ENCODE results near the gene GPR39. TPM values are rescaled to one million over a fixed set of nuclear protein-coding genes. Genes with fewer than 3 reads are reported as not detected.

GPR39 gene
- total RNA-seq, 1 experiment from 2014 or later = 0.50 TPM

DNA sequence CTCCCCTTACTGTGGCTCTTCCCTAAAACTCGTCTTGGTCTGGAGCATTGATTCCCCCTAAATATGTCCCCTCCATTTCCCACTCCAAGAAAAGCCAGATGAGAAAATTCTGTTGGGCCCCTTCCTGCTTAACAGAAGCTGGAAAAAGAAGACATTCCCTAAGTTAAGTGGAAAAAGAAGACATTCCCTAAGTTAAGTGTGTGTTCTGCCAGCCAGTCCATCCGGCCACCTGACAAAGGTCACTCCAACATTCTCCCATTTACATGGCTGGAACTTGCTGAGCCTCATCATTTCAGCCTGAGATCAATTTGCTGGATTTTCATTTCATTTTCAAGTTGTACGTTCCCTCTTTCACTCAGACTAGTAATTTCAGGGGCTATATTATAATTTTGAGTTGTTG is 201.4 kb downstream of the GPR39 start:
- Histone ChIP-seq H2BK15ac (ENCODE audit: low read depth, low read length) (no peak overlapping the region), H3K9me3 (ENCODE audit: control insufficient read depth, low read depth, low read length) (no peaks in the 10 kb centered on the region), H3K79me2 (ENCODE audit: insufficient read depth, low read length) (no peaks in the 10 kb centered on the region), H3K4ac (ENCODE audit: low read depth, low read length) (no peak overlapping the region), H3K56ac (ENCODE audit: insufficient read length, low read depth, low read length) (no peak overlapping the region), H2BK20ac (ENCODE audit: low read depth, low read length, poor library complexity, severe bottlenecking) (no peak overlapping the region), H2BK5ac (ENCODE audit: insufficient read length, low read length) (no peak overlapping the region), H4K91ac (ENCODE audit: insufficient read length, low read depth, low read length) (no peak overlapping the region), H3K23ac (ENCODE audit: insufficient read length, low read depth, low read length) (no peak overlapping the region), H3K18ac (ENCODE audit: insufficient read length, low read depth, low read length) (no peak overlapping the region), H2AFZ (ENCODE audit: low read length) (no peak overlapping the region), H3K79me1 (ENCODE audit: insufficient read depth, low read depth, low read length, poor library complexity, severe bottlenecking) (no peaks in the 10 kb centered on the region), H2BK12ac (ENCODE audit: insufficient read length, low read depth, low read length) (no peak overlapping the region), H3K4me2 (ENCODE audit: insufficient read depth, insufficient read length, low read length) (no peak overlapping the region), H3K9ac (ENCODE audit: extremely low read depth, insufficient read length, low read length) (no peak overlapping the region), H3T11ph (ENCODE audit: low read length) (no peak overlapping the region), H4K5ac (ENCODE audit: insufficient read length, low read depth, low read length) (no peak overlapping the region), H4K8ac (replicated peaks; ENCODE audit: insufficient read length, low read depth, low read length) (no peak overlapping the region), H2AK5ac (ENCODE audit: insufficient read length, low read length) (no peak overlapping the region), H3K27me3 (ENCODE audit: insufficient read depth, low read length) (no peaks in the 10 kb centered on the region), H4K20me1 (ENCODE audit: control insufficient read depth, insufficient read depth, insufficient read length) (no peaks in the 10 kb centered on the region), H3K4me1 (ENCODE audit: insufficient read depth, low read length) (no peaks in the 10 kb centered on the region; the same call in 1 of the 2 replicates), H3K27ac (ENCODE audit: insufficient read length, low read depth, low read length) (no peak overlapping the region), H3K14ac (ENCODE audit: insufficient read depth, low read length) (no peak overlapping the region), H3K23me2 (ENCODE audit: insufficient read length, low read depth, low read length, poor library complexity, severe bottlenecking) (no peaks in the 10 kb centered on the region), H2BK120ac (ENCODE audit: low read depth, low read length, poor library complexity, severe bottlenecking) (no peak overlapping the region)
- Mint-ChIP-seq H3K27me3 (ENCODE audit: low read depth) (no peaks in the 10 kb centered on the region), H3K9me3 (no peaks in the 10 kb centered on the region), H3K4me1 (peaks cover 11 to 24% of the 10 kb centered on the region in 2 experiments), H3K27ac (no peak overlapping the region; a peak in 1 of 7 replicates), H3K4me3 (no peak overlapping the region), H3K36me3 (ENCODE audit: insufficient read depth in 1 of 3, low read depth in 3 of 3) (no peaks in the 10 kb centered on the region; a peak in 1 of 7 replicates)
- DNase-seq = no peak
- TF ChIP-seq, protein P1, sequence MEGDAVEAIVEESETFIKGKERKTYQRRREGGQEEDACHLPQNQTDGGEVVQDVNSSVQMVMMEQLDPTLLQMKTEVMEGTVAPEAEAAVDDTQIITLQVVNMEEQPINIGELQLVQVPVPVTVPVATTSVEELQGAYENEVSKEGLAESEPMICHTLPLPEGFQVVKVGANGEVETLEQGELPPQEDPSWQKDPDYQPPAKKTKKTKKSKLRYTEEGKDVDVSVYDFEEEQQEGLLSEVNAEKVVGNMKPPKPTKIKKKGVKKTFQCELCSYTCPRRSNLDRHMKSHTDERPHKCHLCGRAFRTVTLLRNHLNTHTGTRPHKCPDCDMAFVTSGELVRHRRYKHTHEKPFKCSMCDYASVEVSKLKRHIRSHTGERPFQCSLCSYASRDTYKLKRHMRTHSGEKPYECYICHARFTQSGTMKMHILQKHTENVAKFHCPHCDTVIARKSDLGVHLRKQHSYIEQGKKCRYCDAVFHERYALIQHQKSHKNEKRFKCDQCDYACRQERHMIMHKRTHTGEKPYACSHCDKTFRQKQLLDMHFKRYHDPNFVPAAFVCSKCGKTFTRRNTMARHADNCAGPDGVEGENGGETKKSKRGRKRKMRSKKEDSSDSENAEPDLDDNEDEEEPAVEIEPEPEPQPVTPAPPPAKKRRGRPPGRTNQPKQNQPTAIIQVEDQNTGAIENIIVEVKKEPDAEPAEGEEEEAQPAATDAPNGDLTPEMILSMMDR (conservative IDR thresholded peaks at IDR 0.05) = no peak
- WGBS (ENCODE audit: extremely low coverage, insufficient read length, low lambda C conversion rate) = no CpG with 5 or more reads among the region's 3 CpGs

All from H9 (cell line).